Measurements from ENCODE around the gene METRN.

DNA sequence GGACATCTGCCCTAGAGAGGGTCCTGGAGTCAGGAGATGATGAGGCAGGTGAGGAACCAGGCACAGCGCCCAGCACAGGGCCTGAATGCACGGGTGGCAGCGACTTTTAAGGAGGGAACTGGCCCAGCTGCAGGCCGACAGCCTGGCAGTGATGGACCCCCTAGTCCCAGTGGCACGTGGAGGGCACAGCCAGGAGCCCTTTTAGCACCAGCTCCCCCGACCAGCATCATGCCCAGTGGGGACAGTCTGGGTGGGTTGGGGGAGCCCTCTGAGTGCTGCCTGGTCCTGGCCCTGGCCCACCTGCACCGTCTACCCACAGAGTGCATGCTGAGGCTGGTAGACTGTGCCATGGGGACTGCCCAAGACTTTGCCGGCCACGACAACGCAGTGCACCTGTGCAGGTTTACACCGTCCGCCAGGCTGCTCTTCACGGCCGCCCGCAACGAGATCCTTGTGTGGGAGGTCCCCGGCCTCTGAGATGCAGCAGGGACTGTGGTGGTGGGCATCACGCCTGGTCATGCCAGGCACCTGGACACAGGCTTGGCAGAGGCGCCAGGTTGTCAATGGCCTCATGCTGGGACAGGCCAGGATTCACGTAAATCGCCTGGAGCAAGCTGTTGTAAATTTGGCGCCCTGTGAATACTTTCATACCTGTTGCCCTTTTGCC, 47.7 kb upstream of the METRN start:
- TF ChIP-seq, protein P1, sequence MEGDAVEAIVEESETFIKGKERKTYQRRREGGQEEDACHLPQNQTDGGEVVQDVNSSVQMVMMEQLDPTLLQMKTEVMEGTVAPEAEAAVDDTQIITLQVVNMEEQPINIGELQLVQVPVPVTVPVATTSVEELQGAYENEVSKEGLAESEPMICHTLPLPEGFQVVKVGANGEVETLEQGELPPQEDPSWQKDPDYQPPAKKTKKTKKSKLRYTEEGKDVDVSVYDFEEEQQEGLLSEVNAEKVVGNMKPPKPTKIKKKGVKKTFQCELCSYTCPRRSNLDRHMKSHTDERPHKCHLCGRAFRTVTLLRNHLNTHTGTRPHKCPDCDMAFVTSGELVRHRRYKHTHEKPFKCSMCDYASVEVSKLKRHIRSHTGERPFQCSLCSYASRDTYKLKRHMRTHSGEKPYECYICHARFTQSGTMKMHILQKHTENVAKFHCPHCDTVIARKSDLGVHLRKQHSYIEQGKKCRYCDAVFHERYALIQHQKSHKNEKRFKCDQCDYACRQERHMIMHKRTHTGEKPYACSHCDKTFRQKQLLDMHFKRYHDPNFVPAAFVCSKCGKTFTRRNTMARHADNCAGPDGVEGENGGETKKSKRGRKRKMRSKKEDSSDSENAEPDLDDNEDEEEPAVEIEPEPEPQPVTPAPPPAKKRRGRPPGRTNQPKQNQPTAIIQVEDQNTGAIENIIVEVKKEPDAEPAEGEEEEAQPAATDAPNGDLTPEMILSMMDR (IDR thresholded peaks at IDR 0.05): no peak
- no peak for TF ChIP-seq ZFX (IDR thresholded peaks at IDR 0.05; ENCODE audit: borderline replicate concordance)

Measured in 22Rv1 (cell line).